Measurements from ENCODE around the gene PRR23B.

PRR23B gene

GRCh38 chr3:138974462-138974861, 46.3 kb downstream of the PRR23B start:
- no peak for DNase-seq (ENCODE audit: low read depth, low spot score)

- no peak for DNase-seq (ENCODE audit: low read depth, low spot score)
Observed at GRCh38 chr3:138972941-138973340, 47.8 kb downstream of the PRR23B start.

- DNase-seq (ENCODE audit: low read depth, low spot score), result no peak
Observed at GRCh38 chr3:138971766-138972320, 48.9 kb downstream of the PRR23B start.
